HepG2 (cell line): ENCODE measurements around the gene BIRC5. TPM values are rescaled to one million over a fixed set of nuclear protein-coding genes. Genes with fewer than 3 reads are reported as not detected.

Source experiments
- ATAC-seq: fragments of 200-7000 bp; cut with Tn5 transposase; 3 replicates; pipeline ENCODE4 v1.9.1; 2020; ENCODE audit warnings: mild to moderate bottlenecking, moderate library complexity
- BruUV-seq: library from RNA; stranded (reverse); fragments of 400-500 nt; replicated peaks from 2 replicates; lab custom pipeline; 2021; lab: Mats Ljungman, UMichigan
- CTCF ChIA-PET: fragments of 300-600 bp; formaldehyde crosslinking; extraction: SDS; loops from one replicate; lab custom pipeline; 2021; ENCODE audit warnings: low total read pairs, inconsistent platforms, low intra/inter-chr PET ratio; lab: Yijun Ruan, JAX
- POLR2A ChIA-PET: fragments of 350-600 bp; sonication (Branson Sonifier 250); formaldehyde crosslinking; loops from one replicate; lab custom pipeline; 2020; ENCODE audit warnings: antibody characterized with exemption, inconsistent platforms; lab: Yijun Ruan, JAX
- DNase-seq: peaks from one replicate; pipeline ENCODE4 v3.0.0-alpha.2; 2015; ENCODE audit warnings: low spot score
- FAIRE-seq: peaks from 3 replicates; lab custom pipeline; 2011; peaks lifted over from hg19 to GRCh38; lab: Jason Lieb, UNC
- H2AFZ ChIP-seq: one replicate; pipeline ENCODE4 v1.6.1; 2011; ENCODE audit warnings: low read length, inconsistent platforms
- H3K27ac ChIP-seq: fragments of 300-600 bp; 3 replicates; pipeline ENCODE4 v1.8.0; 2011; ENCODE audit warnings: mixed run types, mild to moderate bottlenecking, mixed read lengths, low read length, inconsistent platforms; ENCODE audit not compliant: insufficient read depth; ENCODE audit errors: extremely low read length
- H3K27me3 ChIP-seq, 2 experiments: fragments of 200-600 bp in 1 of 2; 2 replicates in 1 of 2; 3 replicates in 1 of 2; pipeline versions ENCODE4 v1.6.0 to v1.8.0; 2011; ENCODE audit warnings: low read length in 2 of 2, mild to moderate bottlenecking in 2 of 2, moderate library complexity in 2 of 2, inconsistent platforms in 1 of 2; ENCODE audit not compliant: insufficient read depth in 2 of 2, control insufficient read depth in 1 of 2
- H3K36me3 ChIP-seq, 2 experiments: fragments of 200-600 bp in 1 of 2; replicated peaks in 1 of 2; 2 replicates in 1 of 2; 3 replicates in 1 of 2; pipeline versions ENCODE4 v1.5.1 to v1.8.0; 2011; ENCODE audit warnings: low read length in 2 of 2, inconsistent platforms in 1 of 2; ENCODE audit not compliant: insufficient read depth in 2 of 2, control insufficient read depth in 1 of 2
- H3K4me1 ChIP-seq: 2 replicates; pipeline ENCODE4 v1.5.1; 2012; ENCODE audit warnings: low read length, inconsistent platforms; ENCODE audit not compliant: insufficient read depth
- H3K4me2 ChIP-seq: 2 replicates; pipeline ENCODE4 v1.6.0; 2011; ENCODE audit warnings: low read depth, low read length, inconsistent platforms
- H3K4me3 ChIP-seq, 3 experiments: fragments of 200-600 bp in 1 of 3; sonication (generic), shearing (Covaris generic) in 1 of 3; replicated peaks in 1 of 3; 2 replicates each; pipeline ENCODE4 v1.5.1; 2011 to 2016; ENCODE audit warnings: low read length in 3 of 3, inconsistent platforms in 2 of 3, low read depth in 2 of 3, mild to moderate bottlenecking in 2 of 3, control low read depth in 1 of 3, mixed read lengths in 1 of 3; ENCODE audit not compliant: insufficient read depth in 1 of 3
- H3K79me2 ChIP-seq: one replicate; pipeline ENCODE4 v1.6.1; 2011; ENCODE audit warnings: low read length, inconsistent platforms; ENCODE audit not compliant: insufficient read depth
- H3K9ac ChIP-seq: 2 replicates; pipeline ENCODE4 v1.6.0; 2011; ENCODE audit warnings: mild to moderate bottlenecking, low read depth, low read length, inconsistent platforms; ENCODE audit not compliant: insufficient read depth
- H3K9me3 ChIP-seq: 2 replicates; pipeline ENCODE4 v1.5.1; 2012; ENCODE audit warnings: mild to moderate bottlenecking, low read length
- H4K20me1 ChIP-seq: 2 replicates; pipeline ENCODE4 v1.6.0; 2011; ENCODE audit warnings: inconsistent platforms, mild to moderate bottlenecking, low read length, moderate library complexity; ENCODE audit not compliant: insufficient read depth
- AGO2 ChIP-seq: fragments of 200-400 bp; formaldehyde crosslinking; optimal IDR thresholded peaks from 2 replicates; pipeline ENCODE3; 2017; ENCODE audit warnings: mild to moderate bottlenecking, low read depth, low read length, moderate library complexity
- AKAP8 ChIP-seq: sonication (generic); formaldehyde crosslinking; IDR thresholded peaks from 2 replicates; pipeline ENCODE4 v1.5.1; 2020; ENCODE audit warnings: mild to moderate bottlenecking, missing genetic modification reagents
- IKZF4 ChIP-seq: sonication (generic); formaldehyde crosslinking; IDR thresholded peaks from 2 replicates; pipeline ENCODE4 v1.5.1; 2020; ENCODE audit warnings: borderline replicate concordance, mild to moderate bottlenecking, low read depth, missing genetic modification reagents; ENCODE audit errors: not compliant biosample characterization
- POLR2G ChIP-seq: fragments of 200-400 bp; formaldehyde crosslinking; IDR thresholded peaks from 2 replicates; pipeline ENCODE4 v1.6.1; 2018; ENCODE audit warnings: mild to moderate bottlenecking, low read depth, low read length, moderate library complexity
- RNF2 ChIP-seq: fragments of 450-650 bp; conservative IDR thresholded peaks from 2 replicates; pipeline ENCODE4 v1.6.1; 2016; ENCODE audit warnings: low read depth
- SMAD9 ChIP-seq: sonication (generic); formaldehyde crosslinking; IDR thresholded peaks from 2 replicates; pipeline ENCODE4 v1.5.1; 2020; ENCODE audit warnings: mild to moderate bottlenecking, missing genetic modification reagents
- ZFP36 ChIP-seq: fragments of 150-350 bp; IDR thresholded peaks from 2 replicates; pipeline ENCODE4 v1.6.1; 2018; ENCODE audit warnings: borderline replicate concordance, low read length, low read depth; ENCODE audit not compliant: partially characterized antibody
- WGBS: methylation state at CpG from one replicate; pipeline ENCODE4 v1.1.6; 2017; ENCODE audit warnings: low lambda C conversion rate; 5-methylcytosine and 5-hydroxymethylcytosine counted together
- in situ Hi-C: cut with HindIII; loops from 2 replicates; pipeline ENCODE4 v1.10.0; 2017; ENCODE audit warnings: low pct_unique_long_range_greater_than_20kb; ENCODE audit not compliant: extremely low pct_ligation_motif_present
- intact Hi-C: fragments of 100-400 bp; cut with micrococcal nuclease; formaldehyde crosslinking; loops from one replicate; pipeline ENCODE4 v1.10.0; 2022; ENCODE audit not compliant: unreplicated experiment
- polyA plus RNA-seq, 8 experiments: library from polyadenylated mRNA; depleted of rRNA in 3 of 8; stranded (reverse) in 7 of 8; unstranded in 1 of 8; fragments of >200 nt; fragmentation: Illumina TruSeq in 4 of 8; extraction: Trizol in 4 of 8; gene quantifications; 2 replicates each; pipeline versions ENCODE4 v1.2.1 to v1.2.3, GENCODE V29; 2011 to 2016; ENCODE audit warnings: low read depth in 4 of 8, missing spikeins in 1 of 8, mixed read lengths in 1 of 8; ENCODE audit not compliant: insufficient read depth in 1 of 8
- total RNA-seq, 5 experiments: library from RNA; depleted of rRNA; stranded (reverse); fragments of >200 nt; fragmentation: Illumina TruSeq; extraction: Trizol; gene quantifications; 2 replicates each; pipeline ENCODE4 v1.2.3, GENCODE V29; 2016; ENCODE audit warnings: low read depth in 1 of 5

Gene BIRC5
- total and polyA plus RNA-seq, 2 of the 13 experiments (the other 11 are each of a cell fraction or from before 2014, with no cell fraction given): 30.3 to 135 TPM

- H3K9me3 ChIP-seq: no peaks in the 10 kb centered on the region
- H3K9ac ChIP-seq: no peak overlapping the region
- peaks cover 8 to 29% of the 10 kb centered on the region in 2 experiments for H3K36me3 ChIP-seq
- ChIA-PET POLR2A (interaction anchor here (1.7 kb wide), 1 partner anchor 16 kb away, joined by 6 read pairs; the partner anchor contains the start of genes AFMID and TK1), CTCF (no interaction called here)
- H4K20me1 ChIP-seq: peaks cover 5% of the 10 kb centered on the region; the same call in 1 of the 2 replicates
- H3K4me1 ChIP-seq: peaks cover 60% of the 10 kb centered on the region
- in situ Hi-C loops: no loop called here
- 96% methylated on average over 30 of the region's 31 CpGs for WGBS
- H2AFZ ChIP-seq: no peak overlapping the region
- ATAC-seq (no peak), FAIRE-seq (no peak), DNase-seq (no peak)
- intact Hi-C loops: no loop called here
- H3K27me3 ChIP-seq: no peaks in the 10 kb centered on the region
- peaks cover 8% of the 10 kb centered on the region for H3K79me2 ChIP-seq
- H3K4me3 ChIP-seq: no peak overlapping the region
- H3K4me2 ChIP-seq: no peak overlapping the region
- H3K27ac ChIP-seq: no peak overlapping the region
- TSS peak; percentile 36 for BruUV-seq
- TF ChIP-seq ZFP36 (no peak), POLR2G (0 out of 2 replicates have a peak, but pooled peaks have one; percentile 36), AKAP8 (CRISPR knock-in tag) (0 out of 2 replicates have a peak, but pooled peaks have one; percentile 51), IKZF4 (CRISPR knock-in tag) (no peak), RNF2 (no peak), AGO2 (peak; percentile 14), SMAD9 (no peak)
Observed at GRCh38 chr17:78170692-78171590, 43.1 kb upstream of the BIRC5 start.
